PFSK-1 (cell line): ENCODE measurements around the gene PTPN9.

Experiments
- FOXP2 ChIP-seq: optimal IDR thresholded peaks from 2 replicates; pipeline ENCODE3; 2011; ENCODE audit warnings: borderline replicate concordance, control low read depth, inconsistent platforms; ENCODE audit not compliant: insufficient read depth; ENCODE audit errors: extremely low read length, extremely low read depth
- POLR2AphosphoS5 ChIP-seq: IDR thresholded peaks from 2 replicates; pipeline ENCODE4 v1.6.1; 2012; ENCODE audit warnings: low read depth, mild to moderate bottlenecking, control low read depth, low read length, moderate library complexity
- SIN3A ChIP-seq: IDR thresholded peaks from 2 replicates; pipeline ENCODE4 v1.6.1; 2012; ENCODE audit warnings: mild to moderate bottlenecking, low read length, moderate library complexity, borderline replicate concordance; ENCODE audit not compliant: insufficient read depth
- TAF1 ChIP-seq: IDR thresholded peaks from 2 replicates; pipeline ENCODE4 v1.6.1; 2012; ENCODE audit warnings: low read length, control low read depth, borderline replicate concordance; ENCODE audit not compliant: insufficient read depth
- TF ChIP-seq, protein P1 (sequence below), 2 experiments: IDR thresholded peaks; 2 replicates each; pipeline versions ENCODE4 v1.6.1 to v1.8.0; 2011 to 2012; ENCODE audit warnings: low read depth in 2 of 2, low read length in 2 of 2, control low read depth in 1 of 2, inconsistent platforms in 1 of 2, mild to moderate bottlenecking in 1 of 2, moderate library complexity in 1 of 2; ENCODE audit not compliant: insufficient read depth in 1 of 2

PTPN9 gene

DNA sequence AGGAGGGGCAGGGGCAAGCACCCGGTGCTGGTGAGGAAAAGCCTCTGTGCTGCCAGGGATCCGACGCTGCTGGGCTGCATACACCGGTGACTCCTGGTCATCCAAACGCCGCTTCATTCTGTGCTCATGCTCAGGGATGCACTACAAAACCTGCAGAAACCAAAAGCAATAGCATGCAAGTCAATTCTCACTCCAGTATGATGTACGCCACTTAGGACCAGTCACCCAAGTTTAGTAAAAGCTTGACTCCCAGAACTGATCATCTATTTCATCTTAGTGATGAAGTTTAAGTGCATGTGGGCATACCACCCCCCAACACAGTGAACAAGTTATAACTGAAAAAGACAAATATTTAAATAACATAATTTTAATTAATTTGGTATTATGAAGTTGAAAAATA is 148.9 kb downstream of the PTPN9 start:
- TF ChIP-seq, protein P1, sequence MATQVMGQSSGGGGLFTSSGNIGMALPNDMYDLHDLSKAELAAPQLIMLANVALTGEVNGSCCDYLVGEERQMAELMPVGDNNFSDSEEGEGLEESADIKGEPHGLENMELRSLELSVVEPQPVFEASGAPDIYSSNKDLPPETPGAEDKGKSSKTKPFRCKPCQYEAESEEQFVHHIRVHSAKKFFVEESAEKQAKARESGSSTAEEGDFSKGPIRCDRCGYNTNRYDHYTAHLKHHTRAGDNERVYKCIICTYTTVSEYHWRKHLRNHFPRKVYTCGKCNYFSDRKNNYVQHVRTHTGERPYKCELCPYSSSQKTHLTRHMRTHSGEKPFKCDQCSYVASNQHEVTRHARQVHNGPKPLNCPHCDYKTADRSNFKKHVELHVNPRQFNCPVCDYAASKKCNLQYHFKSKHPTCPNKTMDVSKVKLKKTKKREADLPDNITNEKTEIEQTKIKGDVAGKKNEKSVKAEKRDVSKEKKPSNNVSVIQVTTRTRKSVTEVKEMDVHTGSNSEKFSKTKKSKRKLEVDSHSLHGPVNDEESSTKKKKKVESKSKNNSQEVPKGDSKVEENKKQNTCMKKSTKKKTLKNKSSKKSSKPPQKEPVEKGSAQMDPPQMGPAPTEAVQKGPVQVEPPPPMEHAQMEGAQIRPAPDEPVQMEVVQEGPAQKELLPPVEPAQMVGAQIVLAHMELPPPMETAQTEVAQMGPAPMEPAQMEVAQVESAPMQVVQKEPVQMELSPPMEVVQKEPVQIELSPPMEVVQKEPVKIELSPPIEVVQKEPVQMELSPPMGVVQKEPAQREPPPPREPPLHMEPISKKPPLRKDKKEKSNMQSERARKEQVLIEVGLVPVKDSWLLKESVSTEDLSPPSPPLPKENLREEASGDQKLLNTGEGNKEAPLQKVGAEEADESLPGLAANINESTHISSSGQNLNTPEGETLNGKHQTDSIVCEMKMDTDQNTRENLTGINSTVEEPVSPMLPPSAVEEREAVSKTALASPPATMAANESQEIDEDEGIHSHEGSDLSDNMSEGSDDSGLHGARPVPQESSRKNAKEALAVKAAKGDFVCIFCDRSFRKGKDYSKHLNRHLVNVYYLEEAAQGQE (IDR thresholded peaks at IDR 0.05; ENCODE audit: insufficient read depth in 1 of 2, low read depth in 2 of 2, low read length in 2 of 2), result no peak
- no peak for TF ChIP-seq FOXP2
- no peak for TF ChIP-seq TAF1
- TF ChIP-seq SIN3A, result no peak
- no peak for TF ChIP-seq POLR2AphosphoS5

DNA sequence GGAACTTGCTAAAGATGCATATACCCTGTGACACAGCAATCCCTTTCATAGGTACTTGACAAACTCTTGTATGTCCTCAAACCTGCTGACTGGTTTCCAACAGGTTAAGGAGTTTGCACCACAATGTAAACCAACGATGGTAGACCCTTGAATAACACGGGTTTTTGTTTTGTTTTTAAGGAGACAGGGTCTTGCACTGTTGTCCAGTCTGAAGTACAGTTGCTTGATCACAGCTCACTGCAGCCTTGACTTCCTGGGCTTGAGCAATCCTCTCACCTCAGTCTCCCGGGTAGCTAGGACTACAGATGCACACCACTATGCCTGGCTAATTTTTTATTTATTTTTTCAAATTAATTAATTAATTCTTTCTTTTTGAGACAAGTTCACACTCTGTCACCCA is 151.0 kb downstream of the PTPN9 start:
- TF ChIP-seq, protein P1 (IDR thresholded peaks at IDR 0.05; ENCODE audit: insufficient read depth in 1 of 2, low read depth in 2 of 2, low read length in 2 of 2), result no peak
- no peak for TF ChIP-seq TAF1

DNA sequence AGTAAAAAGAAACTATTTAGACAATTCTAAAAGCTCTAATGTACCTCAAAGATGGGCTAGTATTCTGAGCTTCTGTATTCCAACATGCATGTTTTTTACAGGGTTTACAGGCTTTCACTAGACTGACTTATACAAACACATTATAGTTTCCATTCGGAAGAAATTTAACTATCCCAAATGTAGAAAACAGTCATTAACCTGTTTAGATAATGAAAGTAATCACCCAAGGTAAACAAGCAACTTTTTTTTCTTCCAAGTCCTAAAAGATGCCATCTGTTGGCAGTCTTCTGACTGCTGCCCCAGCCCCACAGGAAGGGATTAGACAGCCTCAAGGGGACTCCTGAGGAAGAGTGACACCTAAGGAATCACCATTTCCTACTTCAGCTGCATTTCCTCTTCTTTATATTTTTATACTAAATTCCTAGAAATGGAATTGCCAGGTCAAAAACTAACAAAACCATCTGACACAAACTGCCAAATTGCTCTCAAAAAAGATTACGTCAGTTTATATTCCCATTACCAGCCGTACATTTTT is 153.1 kb downstream of the PTPN9 start:
- TF ChIP-seq POLR2AphosphoS5 (no peak), FOXP2 (no peak), TAF1 (no peak), SIN3A (no peak)
- TF ChIP-seq, protein P1 (IDR thresholded peaks at IDR 0.05; ENCODE audit: insufficient read depth in 1 of 2, low read depth in 2 of 2, low read length in 2 of 2), result no peak

DNA sequence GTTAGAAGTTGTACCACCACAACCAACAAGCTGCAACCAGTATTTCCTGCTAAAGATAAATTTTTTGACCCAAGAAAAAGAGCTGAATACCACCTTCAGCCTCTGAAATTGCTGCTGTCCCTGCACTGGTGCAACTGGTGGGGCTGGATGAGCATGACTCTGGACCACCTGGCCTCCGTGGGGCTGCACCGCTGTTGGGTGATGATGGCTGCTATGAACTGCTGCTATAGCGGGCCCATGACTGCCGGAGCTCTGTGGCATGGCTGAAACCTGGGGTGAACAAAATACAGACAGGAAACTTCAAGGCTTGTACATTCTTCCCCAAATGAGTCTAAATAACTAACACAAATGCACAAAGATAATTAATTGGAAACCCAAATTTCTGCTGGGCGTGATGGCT is 156.6 kb downstream of the PTPN9 start:
- TF ChIP-seq, protein P1 (IDR thresholded peaks at IDR 0.05; ENCODE audit: insufficient read depth in 1 of 2, low read depth in 2 of 2, low read length in 2 of 2), result no peak
- TF ChIP-seq FOXP2, result no peak
- no peak for TF ChIP-seq SIN3A
- no peak for TF ChIP-seq POLR2AphosphoS5
- no peak for TF ChIP-seq TAF1

DNA sequence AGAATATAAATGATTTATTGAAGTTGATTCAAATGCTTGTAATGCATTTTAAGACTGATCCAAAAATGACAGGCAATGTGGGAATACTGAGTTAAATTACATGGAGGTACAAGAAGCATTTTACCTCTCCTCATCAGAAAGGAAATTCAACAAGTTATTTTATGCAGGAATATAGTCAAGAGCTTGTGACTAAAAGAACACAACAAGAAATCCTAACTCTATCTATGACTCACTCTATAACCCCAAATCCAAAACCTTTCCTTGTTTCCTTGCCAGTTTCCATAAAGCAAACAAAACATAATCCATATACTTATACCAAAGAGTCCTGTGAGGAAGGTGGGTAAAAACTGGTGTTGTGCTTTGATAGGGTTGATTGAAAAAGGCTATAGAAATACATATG is 158.4 kb downstream of the PTPN9 start:
- no peak for TF ChIP-seq TAF1
- no peak for TF ChIP-seq POLR2AphosphoS5
- TF ChIP-seq, protein P1 (IDR thresholded peaks at IDR 0.05; ENCODE audit: insufficient read depth in 1 of 2, low read depth in 2 of 2, low read length in 2 of 2), result no peak
- no peak for TF ChIP-seq FOXP2
- TF ChIP-seq SIN3A, result no peak
